GM19238 (cell line): ENCODE measurements around the gene MRPS31.

Experiments
- DNase-seq: peaks from one replicate; pipeline ENCODE4 v3.0.0; 2011; ENCODE audit warnings: low spot score; ENCODE audit not compliant: insufficient read length

MRPS31 gene

DNA sequence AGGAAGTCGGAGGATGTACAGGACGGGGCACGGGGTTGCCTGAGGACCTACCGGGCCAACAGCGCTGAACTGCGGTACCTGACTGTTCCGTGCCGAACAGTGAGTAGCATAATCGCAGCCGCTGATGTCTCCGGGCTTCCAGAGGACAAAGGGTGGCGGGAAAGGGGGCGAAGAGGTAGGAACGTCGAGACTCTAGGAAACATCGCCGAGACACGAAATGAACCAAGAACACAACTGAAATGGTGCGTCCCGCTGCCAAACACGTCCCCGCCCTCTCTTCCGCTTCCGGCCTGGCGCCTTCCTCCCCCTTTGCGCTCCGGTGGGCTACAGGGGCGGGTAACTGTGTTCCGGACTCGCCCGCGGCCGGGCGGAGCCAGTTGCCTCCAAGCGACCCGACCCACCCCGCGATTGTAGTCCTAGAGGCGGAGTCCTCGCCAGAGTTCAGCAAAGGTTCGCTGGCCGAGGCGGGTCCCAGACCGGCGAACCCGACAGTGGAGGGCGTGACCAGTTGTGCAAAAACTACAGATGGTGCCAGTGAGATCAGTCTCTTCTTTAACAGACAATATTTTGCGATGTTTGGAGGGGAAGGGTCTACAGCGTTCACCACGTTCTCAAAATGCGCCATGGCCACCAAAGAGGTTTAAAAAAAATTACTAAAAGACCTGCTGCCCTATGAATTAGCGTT lies at the start of gene MRPS31:
Gene MRPS31 (minus strand): TSS at position 257 of the 685 bp plus-strand sequence. CDS start 54 bp downstream, at position 203.
- DNase-seq: peak; percentile 85

GRCh38 chr13:40819797-40820315 lies 48.9 kb upstream of the MRPS31 start:
- DNase-seq: no peak

DNA sequence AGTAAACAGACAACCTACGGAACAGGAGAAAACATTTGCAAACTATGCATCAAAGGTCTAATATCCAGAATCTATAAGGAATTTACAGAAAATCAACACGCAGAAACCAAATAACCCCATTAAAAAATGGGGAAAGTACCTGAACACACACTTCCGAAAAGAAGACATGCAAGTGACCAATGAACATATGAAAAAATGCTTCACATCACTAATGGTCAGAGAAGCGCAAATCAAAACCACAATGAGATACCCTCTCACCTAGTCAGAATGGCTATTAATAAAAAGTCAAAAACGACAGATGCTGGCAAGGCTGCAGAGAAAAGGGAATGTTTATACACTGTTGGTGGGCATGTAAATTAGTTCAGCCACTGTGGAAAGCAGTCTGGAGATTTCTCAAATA lies 47.9 kb upstream of the MRPS31 start:
- no peak for DNase-seq

DNA sequence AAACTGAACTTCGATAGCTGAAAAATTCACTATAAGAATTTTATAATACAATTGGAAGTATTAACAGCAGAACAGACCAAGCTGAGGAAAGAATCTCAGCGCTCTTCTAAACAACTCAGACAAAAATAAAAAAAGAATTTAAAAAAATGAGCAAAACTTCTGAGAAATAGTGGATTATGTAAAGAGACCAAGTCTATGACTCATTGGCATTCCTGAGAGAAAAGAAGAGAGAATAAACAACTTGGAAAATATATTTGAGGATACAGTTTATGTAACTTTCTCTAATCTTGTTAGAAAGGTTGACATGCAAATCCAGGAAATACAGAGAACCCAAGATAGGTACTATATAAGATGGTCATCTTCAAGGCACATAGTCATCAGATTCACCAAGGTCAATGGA lies 43.8 kb upstream of the MRPS31 start:
- no peak for DNase-seq

GRCh38 chr13:40813667-40814454 lies 42.9 kb upstream of the MRPS31 start:
- DNase-seq: no peak

- no peak for DNase-seq
Observed at GRCh38 chr13:40812724-40813445, 41.9 kb upstream of the MRPS31 start.

DNA sequence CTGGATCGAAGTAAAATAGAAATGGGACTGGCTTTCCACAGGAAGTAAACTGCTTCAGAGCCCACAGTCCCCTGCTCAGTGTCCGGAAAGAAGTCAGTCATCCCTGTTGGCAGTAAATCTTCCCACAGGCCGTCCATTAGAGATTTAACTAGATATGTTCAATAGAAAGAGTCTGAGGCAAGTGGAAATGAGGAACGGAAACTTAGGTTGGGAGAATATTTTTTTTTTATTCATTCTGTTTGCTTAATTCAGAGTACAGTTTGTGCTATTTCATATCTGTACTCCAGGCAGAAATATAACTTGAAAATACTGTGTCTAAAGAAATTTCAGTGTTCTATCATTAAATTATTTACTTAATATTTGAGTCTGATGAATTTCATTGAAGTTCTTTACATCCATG lies 41.1 kb upstream of the MRPS31 start:
- DNase-seq: no peak

DNA sequence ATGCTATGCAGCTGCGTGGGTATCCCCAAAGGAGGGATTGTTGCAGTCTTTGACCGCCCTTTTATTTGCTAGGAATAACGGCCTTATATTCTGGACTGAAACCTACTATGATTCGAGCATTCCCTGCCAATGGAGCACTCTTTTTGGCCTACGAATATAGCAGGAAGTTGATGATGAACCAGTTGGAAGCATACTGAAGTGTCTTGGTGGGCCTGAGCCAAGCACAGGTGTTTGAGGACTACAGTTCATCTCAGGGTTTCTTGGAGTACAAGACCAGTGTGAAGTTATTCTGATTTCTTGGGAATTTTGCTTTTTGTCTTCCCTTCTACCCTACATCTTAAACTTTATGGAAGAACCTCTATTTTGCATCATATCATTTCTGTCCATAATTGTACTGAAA lies 38.5 kb upstream of the MRPS31 start:
- DNase-seq: no peak

DNA sequence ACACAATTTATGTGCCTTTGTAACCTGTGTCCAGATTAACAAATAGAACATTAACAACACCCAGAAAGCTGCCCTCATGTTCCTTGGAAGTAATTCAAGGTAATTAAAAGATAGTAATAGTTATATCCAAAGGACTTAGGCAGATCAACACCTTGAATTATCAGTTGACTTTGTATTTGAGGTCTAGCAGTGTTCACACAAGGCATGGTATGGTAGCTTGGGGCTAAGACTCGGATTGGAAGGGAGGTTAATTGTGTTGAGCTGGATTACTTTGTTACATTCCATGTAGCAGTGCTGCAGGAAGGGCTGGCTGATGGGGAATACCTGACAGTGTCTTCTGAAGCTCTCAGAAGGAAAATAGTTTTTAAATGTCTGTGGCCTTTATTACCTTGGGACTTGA lies 35.3 kb upstream of the MRPS31 start:
- DNase-seq: no peak

DNA sequence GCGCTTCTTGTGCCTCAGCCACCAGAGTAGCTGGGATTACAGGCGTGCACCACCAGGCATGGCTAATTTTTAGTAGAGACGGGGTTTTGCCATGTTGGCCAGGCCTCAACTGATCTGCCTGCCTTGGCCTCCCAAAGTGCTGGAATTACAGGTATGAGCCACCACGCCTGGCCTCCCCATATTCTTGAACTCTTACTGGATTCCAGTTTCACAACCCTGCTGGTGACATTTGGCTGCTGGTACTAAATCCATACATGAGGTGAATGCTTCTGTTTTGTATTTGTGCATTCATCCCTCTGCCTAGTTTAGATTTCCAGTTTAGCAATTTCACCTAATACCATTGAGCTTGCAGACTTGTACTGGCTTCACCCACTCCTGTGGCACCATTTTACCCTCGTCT lies 32.3 kb upstream of the MRPS31 start:
- no peak for DNase-seq

GRCh38 chr13:40801255-40802217 lies 30.5 kb upstream of the MRPS31 start:
- no peak for DNase-seq

DNA sequence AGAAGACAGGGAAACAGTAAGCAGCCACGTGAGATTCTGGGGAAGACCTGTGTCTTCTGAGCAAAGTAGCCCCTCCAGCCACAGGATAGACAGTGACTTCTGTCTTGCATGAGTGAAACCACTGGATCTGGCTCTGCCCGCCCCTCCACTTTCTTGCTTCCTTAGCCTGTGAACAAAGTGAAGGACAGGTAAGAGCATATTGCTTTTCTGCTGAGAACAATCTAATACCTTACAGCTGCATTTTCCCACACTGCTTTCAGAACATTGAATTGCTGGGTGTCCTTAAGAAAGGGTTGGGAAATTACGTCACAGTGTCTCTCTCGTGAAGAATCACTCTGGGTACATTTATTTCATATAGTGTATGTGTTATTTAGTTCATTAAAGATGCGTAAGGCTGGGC lies 29.6 kb upstream of the MRPS31 start:
- no peak for DNase-seq

DNA sequence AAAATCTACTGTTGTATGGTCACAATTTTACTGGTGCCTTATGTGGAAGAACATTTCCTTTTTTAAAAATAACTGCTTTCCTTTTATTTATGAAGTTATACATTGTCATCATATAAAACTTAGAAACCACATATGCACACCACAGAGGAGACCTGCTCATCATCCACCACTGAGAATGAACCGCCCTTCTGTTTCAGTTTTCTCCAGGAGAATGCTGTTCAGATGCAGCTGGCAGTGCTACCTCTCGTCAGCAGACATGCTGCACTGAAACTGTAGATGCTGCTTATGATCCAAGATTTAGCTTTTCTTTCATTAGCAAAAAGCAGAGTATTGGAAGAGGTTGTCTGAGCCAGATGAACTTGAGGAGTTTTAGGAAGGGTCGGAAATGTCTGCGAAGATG lies 28.5 kb upstream of the MRPS31 start:
- DNase-seq: no peak

DNA sequence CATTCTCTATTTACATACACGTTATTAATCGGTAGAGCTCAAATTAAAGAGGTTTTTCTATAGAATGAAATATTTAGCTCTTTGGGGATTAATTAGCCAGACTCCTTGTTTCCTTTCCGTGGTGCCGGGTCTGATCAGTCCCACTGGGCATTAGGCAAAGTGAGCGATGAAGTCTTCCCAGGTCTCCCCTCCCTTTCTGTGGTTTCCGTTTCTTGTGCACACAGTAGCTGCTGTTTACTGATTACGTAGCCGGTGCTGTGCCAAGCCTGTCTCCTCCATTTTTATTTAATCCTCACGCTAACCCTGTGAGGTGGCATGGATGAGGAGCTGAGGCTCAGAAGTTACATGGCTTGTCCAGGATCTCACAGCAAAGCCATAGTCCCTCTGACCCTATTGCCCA lies 27.4 kb upstream of the MRPS31 start:
- no peak for DNase-seq

GRCh38 chr13:40796649-40797048 lies 25.7 kb upstream of the MRPS31 start:
- no peak for DNase-seq

DNA sequence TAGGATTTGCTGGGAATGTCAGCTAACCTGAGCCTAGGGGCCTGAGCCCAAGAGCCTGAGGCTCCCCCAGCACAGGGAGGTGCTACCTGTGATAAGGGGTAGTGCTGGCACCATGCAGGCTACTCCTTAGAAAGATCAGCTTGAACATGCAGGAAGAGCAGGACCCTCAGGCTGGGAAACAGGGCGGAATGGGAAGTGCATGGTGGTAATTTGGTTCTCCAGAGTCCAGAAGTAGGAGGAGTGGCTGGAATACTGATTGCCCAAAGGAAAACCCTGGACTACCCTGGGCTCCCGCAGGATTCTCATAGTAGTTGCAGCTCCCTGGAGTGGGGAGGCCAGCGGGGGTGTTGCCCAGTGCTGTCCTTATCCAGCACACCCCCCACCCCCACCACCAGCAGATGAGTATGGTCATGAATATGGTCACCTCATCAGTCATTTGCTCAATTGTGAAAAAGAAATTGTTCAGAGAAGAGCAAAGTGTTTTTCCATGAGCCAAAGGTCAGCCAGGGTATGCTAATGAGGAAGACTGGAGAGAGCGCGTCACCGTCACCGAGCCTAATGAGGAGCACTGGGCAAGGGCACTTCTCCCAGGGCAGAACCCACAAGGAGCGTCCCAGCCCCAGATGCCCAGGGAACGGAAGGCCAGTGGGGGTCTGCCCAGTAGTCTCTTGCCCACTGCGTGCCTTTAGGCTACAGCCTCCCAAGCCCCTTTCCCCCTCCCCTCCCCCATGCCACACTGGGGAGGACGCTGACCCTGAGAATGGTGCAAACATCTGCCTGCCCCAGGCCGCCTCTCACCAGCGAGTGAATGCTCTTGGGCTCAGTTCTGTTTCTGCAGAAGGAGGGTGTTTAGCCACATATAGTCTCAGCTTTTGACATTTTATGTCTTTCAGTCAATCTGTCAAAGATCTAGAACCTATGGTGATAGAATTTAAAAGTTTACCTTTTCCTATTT lies 23.7 kb upstream of the MRPS31 start:
- DNase-seq: no peak

DNA sequence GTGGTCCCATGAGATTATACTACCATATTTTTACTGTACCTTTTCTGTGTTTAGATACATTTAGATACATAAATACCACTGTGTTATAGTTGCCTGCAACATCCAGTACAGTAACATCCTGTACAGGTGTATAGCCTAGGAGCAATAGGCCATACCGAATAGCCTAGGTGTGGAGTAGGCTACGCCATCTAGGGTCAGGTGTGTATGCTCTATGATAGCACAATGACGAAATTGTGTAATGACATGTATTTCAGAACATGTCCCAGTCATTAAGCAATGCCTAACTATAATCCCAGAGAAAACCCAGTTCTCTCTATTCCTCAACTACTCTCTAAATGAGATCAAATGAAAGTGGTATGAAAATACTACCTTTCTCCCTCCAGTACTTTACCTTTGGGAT lies 22.3 kb upstream of the MRPS31 start:
- no peak for DNase-seq

GRCh38 chr13:40792284-40793051 lies 21.5 kb upstream of the MRPS31 start:
- no peak for DNase-seq

DNA sequence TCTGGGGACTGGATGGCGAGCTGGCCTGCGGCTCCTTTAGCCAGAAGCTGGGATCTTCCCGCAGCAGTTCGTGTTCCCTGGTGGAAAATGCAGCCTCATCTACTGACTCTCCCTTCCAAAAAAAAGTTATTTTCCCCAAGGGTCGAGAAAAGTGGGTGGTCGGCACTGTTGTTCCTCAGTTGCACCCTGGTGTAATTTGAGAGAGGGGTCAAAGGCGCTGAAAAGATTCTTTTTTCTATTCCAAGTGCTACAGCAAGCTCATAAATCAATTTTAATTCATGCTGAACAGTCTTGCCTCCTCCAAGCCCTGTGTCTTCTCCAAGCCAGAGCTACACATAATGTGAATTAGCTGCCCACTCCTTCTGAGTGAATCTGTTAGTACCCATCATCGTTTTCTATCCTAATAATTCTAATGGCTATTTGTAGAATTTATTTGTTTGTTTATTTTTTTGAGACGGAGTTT lies 19.2 kb upstream of the MRPS31 start:
- no peak for DNase-seq
